Kidney glomerular epithelial cell (primary cell): Measurements from ENCODE around the gene DCP2.

ENCODE experiments used
- DNase-seq: peaks from one replicate; lab custom pipeline; 2025; lab: John Stamatoyannopoulos, UW

Gene DCP2

DNA sequence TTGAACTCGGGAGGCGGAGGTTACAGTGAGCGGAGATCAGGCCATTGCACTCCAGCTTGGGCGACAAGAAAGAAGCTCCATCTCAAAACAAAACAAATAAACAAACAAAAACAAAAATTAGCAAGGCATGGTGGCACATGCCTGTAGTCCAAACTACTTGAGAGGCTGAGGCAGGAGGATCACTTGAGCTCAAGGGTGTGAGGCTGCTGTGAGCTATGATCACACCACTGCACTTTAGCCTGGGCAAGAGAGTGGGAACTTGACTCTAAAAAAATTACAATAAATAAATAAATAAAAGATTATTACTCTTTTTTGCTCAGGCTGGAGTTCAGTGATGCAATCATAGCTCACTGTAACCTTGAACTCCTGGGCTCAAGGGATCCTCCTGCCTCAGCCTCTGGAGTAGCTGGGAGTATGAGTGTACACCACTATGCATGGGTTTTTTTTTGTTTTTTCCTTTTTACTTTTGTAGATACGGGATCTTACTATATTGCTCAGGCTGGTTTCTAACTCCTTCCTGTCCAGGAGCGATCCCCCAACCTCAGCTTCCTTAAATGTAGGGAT, 9.0 kb upstream of the DCP2 start:
- DNase-seq = no peak

DNA sequence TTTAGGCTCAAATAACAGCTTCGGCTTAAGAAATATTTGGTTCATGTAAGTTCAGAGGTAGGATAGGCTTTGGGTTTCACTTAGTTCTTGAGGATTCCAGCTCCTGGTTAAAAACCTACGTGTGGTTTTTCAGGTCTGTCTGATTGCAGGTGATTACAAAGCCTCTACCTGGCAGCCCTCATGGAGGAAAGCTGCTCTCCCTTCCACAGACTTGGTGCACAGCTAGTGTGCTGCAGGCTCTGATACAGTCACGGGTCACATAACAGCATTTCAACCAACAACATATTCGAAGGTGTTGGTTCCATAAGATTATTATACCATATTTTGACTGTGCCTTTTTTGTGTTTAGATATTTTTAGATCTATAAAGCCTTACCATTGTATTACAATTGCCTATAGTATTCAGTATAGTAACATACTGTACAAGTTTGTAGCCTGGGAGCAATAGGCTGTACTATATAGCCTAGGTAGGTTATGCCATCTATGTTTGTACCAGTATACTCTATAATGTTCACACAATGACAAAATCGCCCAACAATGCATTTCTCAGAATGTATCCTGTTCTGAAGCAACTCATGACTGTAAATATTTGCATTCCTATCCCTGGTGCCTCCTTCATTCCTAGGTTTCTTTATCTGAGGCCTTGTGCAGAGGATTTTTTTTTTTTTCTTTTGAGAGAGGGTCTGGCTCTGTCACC, 8.0 kb upstream of the DCP2 start:
- no peak for DNase-seq

DNA sequence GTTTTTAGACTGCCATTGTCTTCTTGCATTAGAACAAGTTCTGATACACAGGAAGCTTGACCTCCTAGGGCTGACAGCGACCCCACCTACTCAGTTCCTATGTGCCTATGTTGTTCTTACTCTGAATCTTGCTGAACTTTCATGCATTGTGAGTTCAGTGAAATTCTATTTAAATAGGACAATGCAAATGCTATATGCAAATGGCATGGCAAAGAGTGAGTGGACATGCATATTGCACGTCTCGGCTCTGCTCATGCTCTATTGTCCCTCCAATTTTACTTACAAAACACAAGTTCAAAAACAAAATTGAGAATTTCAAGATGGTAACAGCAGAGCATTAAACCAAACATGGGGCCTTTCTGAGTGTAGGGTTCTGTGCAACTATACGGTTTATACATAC, 5.3 kb upstream of the DCP2 start:
- DNase-seq = no peak

DNA sequence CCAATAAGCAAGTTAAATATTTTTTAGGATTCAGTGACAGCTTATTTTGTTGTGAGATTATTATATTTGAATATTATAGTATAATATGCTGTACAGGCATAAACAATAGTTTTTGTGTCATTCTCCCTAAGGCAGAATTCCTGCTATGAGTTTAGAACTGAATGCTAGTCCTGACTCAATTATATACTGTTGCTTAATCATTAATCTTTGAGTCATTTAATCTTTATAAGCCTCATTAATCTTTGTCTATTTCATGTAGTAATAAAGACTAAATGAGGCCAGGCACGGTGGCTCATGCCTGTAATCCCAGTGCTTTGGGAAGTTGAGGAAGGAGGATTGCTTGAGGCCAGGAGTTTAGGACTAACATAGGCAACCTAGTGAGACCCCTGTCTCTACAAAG, 3.6 kb upstream of the DCP2 start:
- DNase-seq = peak; percentile 34

DNA sequence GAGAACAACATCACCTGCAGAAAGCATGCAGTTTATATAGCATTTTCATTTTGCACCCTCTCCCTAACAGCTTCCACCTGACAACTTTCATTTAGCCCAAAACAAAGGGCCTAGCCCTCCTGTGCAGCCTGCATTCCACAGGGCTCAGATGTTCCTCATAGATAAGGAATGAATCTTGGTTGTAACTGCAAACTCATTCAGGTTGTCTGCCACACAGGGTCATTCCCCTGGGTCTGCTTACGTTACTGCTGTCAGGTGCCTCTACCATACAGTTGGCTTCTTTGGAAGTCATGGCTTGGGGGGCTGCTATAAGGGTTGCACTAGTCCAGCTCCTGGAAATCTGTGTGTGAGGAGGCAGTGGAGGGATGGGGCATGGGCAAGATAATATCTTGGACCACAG, 2.7 kb upstream of the DCP2 start:
- DNase-seq = no peak

DNA sequence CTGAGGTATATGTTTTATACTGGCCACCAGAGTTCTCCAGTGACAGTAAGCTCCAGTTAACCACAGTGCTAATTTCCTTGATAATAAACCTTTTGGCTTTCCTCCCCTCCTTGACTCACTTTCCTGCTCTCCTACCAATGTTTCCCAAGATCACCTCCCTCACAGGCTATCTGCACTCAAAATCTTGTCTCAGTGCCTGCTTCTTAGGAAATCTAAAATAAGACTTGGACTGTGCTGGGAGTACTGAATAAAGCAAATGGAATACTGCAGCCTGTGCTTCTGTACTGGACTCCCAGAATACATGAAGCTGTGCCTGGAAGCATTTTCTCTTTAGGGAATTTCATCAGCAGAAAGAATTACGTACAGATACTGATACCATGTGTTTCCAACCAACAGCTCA, 1.7 kb upstream of the DCP2 start:
- DNase-seq = no peak

DNA sequence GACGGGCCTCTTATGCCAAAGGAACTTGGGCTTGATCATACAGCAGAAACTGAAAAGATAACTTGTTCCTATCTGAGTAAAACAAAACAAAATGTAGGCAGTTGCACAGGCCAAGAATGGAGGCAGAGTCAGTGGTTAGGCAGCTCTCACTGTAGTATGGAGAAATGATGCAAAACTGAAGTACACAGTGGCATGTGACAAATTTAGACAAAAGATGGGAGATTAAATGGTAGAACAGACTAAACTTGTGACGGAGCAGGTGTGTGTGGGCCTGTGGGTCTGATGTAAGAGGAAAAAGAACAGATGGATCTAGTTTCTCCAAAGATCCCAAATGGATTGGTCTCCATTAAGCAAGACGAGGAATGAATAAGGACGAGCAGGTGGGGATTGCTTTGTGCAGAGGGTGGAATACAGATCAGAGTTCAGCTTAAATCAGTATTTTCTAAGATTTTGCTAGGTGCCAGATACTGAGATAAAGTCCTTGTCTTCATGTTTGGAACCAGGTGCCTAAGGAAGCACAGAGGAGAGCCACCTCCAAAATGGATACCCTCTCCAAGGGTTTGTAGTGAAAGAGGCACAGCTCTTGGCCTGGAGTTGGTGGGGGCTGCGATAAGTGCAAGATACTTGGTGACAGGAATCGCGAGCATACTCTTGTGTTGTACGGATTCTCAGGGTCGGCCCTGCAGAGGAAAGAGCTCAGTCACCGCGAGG, 722 bp upstream of the DCP2 start:
- DNase-seq = no peak

DNA sequence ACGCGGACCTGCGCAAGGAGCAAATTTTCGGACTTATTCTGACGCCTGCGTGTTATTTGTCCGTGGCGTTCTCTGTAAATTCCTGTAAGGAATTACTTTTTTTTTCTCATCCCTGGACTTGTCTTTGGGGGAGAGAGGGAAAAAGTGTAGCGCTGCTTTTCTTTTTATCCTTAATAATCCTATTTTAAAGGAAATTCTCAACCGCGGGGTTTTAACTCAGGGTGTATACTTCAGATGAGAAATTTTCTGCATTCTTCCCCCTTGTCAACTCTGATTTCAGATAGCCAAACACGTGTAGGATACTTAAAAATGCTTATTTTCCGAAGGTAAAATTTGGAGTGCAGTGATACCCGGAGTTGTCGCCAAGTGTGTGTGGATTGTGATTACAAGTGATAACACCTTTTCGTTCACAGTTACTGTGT, 853 bp downstream of the DCP2 start:
- DNase-seq = no peak

DNA sequence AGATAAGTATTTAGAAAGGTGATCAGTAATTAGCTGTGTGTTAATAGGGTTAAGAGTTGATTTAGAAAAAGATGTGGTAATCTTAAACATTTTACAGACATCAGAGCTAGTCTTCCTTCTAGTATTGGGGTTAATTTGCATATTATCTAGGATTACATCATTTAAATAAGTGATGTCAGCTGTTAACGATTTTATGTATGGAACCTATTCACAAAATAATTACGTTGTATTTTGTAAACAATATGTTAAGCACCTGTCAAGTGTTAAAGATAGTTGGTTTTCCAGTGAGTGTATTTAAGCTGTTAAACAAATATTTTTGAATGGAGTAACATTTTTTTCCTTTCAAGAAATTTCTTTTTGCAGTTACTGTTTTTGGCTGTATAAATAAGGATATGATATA, 2.2 kb downstream of the DCP2 start:
- DNase-seq = no peak

DNA sequence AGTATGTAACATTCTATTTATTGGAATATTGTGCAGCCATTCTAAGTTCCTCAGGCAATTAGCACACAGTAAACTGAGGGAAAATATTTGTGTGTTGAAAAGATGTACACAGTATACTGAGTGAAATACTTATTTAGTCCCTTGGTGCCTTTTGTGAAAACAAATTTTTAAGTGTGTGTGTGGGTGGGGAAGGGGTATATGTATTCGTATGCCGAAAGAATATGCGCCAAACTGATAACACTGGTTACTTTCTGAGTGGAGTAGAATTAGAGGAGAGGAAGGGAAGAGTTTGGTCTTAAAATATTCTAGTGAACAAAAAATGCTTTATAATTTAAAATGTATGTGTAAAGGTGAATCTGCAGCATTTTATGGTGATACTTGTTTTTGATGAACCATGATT, 3.1 kb downstream of the DCP2 start:
- no peak for DNase-seq

DNA sequence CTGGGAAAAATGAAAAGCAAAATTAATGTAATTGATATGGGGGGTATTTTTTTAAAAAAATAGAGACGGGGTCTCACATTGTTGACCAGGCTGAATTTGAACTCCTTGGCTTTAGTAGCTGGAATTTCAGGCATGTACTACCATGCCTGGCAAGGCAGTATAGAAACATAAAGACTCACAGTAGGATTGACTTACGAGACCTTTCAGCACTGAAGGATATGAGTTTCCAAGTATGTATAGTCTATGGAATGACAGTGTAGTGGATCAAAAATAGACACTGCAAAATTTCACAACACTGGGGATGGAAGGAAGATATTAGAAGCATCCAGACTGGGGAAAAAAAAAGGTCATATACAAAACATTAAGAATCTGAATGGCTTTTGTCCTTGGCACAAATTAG, 6.8 kb downstream of the DCP2 start:
- no peak for DNase-seq

DNA sequence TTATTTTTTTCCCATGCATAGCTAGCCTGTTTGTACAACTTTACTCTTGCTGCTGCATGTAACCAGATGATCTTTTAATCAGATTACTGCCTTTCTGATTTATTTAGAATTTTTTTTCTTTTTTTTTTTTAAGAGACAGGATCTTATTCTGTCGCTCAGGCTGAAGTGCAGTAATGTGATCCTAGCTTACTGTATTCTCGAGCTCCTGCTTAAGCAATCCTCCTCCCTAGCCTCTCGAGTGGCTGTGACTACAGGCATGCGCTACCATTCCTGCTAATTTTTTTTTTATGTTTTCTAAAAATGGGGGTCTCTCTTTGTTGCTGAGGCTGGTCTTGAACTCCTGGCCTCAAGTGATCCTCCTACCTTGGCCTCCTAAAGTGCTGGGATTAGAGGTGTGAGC, 9.6 kb downstream of the DCP2 start:
- no peak for DNase-seq

DNA sequence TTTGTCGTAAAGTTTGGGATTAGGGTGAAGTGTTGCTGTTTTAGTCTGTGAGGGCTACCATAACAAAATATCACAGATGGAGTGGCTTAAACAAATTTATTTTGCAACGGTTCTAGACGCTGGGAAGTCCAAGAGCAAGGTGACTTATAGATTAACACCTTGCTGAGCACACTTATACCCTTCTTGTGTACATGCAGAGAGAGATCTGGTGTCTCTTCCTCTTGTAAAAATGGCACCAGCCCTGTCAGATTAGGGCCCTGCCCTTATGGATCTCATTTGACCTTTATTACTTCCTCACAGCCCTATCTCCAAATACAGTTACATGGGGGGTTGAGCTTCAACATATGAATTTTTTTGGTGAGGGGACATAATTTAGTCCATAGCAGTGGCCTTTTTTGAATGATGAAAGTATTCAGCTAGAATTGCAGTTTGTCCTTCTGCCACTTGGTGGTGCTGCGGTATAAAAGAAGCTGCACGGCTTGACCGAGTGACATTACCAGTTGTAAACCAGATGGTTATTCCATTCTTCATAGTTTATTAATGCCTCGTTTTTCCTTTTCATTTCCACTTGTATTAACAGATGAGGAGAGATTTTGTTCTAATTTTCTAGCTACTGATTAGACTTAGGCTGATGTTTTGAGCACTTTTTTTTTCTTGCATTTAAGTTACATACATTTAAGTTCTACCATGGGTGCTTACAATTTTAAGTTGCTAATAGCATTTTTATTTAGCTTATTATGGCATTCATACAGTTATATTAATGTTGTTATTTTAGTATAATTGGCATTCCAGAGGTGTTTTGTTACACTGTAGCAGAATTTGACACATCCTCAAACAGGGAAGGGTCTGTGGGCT, 19.4 kb downstream of the DCP2 start:
- peak; percentile 29 for DNase-seq

DNA sequence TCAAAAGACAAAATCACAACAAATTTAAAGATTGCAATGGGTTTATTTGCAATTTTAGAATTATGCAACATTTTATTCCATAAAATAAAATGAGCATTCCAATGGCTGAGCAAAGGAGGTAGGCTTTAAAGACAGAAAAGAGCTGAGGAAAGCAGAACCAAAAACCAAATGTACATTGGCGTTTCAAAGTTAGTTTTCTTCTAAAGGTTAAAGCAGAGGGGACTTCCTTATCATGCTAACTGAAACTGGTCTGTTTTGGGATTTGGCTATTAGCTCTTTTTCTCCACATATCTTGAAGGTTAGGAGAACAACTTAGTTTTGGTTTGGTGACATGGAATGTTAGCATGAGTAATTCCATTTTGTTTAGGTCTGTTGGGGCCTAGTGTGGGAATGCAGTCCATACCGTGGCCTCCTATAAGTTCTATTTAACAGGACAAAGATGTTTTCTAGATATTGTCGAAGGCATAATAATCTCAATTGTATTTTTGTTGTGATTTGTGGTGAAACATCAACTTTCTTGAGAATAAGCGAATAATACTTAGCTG, 20.3 kb downstream of the DCP2 start:
- no peak for DNase-seq

DNA sequence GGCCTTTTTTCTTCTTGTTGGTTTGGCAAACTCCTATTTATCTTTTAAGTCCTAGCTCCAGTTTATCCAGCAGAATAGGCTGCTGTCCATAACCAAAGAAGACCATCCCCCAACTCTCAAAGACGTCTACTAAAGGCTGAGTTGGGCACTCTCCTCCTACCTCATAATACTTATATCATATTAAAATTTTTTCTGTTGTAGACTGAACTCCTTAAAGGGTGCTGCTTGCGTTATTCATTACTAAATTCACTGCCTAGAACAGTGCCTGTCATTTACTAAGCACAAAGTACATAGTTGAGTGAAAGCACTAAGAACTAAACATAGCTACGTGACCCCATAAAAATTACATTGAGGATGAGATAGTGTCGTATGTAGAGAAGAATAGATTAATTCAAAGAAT, 21.7 kb downstream of the DCP2 start:
- DNase-seq = no peak

DNA sequence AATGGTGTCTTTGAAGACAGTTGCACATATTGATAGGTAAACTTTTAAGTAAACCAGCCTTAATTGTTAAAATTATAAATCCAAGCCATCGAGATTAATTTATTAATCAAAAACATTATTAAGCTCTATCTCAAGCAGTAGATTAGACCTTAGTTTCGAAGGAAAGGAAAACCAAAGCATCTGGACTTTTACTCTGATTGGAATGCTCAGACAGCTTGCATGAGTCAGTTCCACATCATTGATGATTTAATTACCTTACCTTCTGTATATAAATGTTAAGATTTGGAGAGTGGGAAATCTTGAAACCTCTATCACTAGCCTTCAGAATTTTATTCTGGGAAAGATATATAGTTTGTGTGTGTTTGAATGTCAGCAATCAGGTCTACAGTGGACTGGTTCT, 23.9 kb downstream of the DCP2 start:
- DNase-seq = no peak

DNA sequence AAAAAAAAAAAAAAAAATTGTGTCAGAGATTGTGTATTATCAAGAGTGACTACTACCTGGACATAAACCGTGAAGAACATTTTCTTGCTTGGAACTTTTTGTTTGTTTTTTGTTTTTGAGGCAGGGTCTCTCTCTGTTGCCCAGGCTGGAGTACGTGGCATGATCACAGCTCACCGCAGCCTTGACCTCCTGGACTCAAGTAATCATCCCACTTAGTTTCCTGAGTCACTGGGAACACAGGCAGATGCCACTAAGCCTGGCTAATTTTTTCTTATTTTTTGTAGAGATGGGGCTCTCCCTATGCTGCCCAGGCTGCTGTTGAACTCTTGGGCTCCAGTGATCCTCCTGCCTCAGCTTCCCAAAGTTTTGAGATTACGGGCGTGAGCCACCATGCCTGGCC, 25.8 kb downstream of the DCP2 start:
- DNase-seq = no peak

DNA sequence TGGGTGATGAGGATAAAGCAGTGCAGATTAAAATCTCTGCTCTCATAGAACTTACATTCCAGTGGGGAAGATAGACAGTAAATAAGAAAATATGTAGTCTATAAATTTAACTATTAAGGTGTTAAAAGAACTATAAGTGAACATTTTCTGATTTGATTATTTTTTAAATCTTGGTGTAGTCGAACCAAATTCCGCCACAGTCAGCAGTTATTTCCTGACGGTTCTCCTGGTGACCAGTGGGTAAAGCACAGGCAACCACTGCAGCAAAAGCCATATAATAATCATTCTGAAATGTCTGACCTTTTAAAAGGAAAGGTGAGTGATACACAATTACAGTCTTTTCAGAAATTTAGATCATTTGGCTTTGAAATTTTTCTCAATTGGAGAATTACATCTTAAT, 27.2 kb downstream of the DCP2 start:
- DNase-seq = no peak

DNA sequence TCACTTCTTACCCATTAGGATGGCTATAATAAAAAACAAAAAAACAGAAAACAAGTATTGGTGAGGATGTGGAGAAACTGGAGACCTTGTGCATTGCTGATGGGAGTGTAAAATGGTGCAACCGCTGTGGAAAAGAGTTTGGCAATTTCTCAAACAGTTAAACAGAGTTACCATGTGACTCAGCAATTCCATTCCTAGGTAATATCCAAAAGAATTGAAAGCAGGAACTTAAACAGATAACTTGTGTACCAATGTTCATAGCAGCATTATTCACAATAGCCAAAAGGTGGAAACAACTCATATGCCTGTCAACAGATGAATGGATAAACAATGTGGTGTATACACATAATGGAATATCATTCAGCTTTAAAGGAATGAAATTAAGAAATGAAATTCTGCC, 28.9 kb downstream of the DCP2 start:
- DNase-seq = no peak

DNA sequence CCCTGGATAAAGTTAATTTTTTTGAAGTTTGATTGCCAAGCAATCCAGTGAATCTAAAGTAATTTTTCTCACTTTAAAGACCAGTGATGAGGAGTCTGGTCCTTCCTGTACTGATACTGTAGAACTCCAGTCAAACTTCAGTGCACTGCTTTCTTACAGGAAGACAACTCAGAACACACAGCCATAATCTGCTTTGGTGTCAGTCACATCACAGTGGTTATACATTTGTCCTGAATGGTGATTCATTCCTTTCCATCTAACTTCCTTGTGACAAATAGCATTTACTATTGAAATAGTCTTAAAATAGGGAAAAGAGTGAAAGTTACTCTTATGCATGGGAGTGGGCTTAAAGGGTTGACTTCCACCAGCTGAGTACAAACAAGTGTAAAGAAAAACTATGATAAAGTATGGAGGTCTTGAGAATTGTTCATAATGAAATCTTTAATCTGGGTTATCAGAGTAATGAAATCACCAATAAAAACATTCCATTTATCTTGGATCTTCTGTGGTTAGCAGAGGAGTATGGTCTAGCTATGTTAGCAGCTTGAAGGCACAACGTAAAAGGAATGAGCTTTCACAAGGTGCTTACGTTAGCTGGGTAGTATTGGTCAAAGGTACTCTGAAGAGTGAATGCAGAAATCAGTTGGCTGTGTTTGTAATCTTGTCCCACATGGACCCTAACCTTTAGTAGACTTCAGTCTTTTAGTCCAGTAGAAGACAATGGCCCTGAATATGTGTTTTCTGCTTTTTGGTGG, 41.5 kb downstream of the DCP2 start:
- DNase-seq = peak; percentile 30

DNA sequence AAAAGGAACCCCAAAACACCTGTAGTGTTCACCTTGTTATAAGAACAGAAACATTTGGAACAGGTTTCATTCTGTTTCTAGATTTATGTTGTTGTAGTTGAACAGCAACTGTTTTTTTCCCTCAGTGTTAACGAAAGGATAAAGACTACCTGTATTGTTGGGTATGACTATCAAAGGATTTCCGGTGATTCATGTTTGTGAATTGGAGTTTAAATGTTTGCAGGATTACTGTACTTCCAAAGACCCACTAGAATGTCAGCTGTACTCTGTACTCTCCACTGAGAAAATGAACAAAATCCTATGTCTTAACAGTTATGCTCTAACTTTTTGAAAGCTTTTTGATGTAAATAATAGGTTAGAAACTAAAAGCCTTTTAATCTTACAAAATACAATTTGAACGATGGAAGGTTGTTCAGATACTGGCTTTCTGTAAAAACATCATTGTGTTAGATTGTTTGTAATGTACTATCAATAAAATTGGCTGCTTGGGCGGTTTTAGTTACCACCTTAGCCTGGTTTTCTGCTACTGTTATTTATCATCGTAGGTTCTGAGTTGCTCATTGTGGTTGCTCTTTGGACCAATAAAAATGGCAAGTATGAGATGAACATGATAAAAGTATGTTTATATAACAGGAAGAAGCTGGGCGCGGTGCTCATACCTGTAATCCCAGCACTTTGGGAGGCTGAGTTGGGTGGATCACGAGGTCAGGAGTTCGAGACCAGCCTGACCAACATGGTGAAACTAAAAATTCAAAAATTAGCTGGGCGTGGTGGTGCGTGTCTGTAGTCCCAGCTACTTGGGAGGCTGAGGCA, 44.1 kb downstream of the DCP2 start:
- peak; percentile 43 for DNase-seq
